HUES6 (cell line): ENCODE measurements around the gene ZNF83.
"Not testable (repeated sequence)": the region's sequence is repeated elsewhere in the genome, so short reads cannot be mapped to it uniquely, and the experiment has no call there.

ENCODE experiments used
- H3K27ac ChIP-seq: 2 replicates; pipeline ENCODE4 v1.7.0; 2013; ENCODE audit warnings: low read depth, mild to moderate bottlenecking, low read length, inconsistent platforms
- H3K27me3 ChIP-seq: 2 replicates; pipeline ENCODE4 v1.6.1; 2013; ENCODE audit warnings: low read length; ENCODE audit not compliant: control insufficient read depth, insufficient read depth
- H3K36me3 ChIP-seq: 2 replicates; pipeline ENCODE4 v1.6.1; 2013; ENCODE audit warnings: low read length; ENCODE audit not compliant: control insufficient read depth, insufficient read depth
- H3K4me1 ChIP-seq: 2 replicates; pipeline ENCODE4 v1.6.1; 2013; ENCODE audit warnings: low read length; ENCODE audit not compliant: control insufficient read depth, insufficient read depth
- H3K4me3 ChIP-seq: 2 replicates; pipeline ENCODE4 v1.5.1; 2013; ENCODE audit warnings: low read depth, low read length
- H3K9ac ChIP-seq: one replicate; pipeline ENCODE4 v1.6.1; 2013; ENCODE audit warnings: mild to moderate bottlenecking, low read length
- H3K9me3 ChIP-seq: 2 replicates; pipeline ENCODE4 v1.6.1; 2013; ENCODE audit warnings: low read depth, low read length; ENCODE audit not compliant: control insufficient read depth, insufficient read depth

ZNF83 gene

GRCh38 chr19:52569638-52569999, 68.5 kb downstream of the ZNF83 start:
- not testable (repeated sequence) for H3K27me3 ChIP-seq, H3K4me1 ChIP-seq, H3K9me3 ChIP-seq
- H3K36me3 ChIP-seq, result peaks cover 32% of the 10 kb centered on the region
- peak overlapping the region; percentile 69; the same call in 1 of the 2 replicates for H3K27ac ChIP-seq
- peak overlapping the region; percentile 96 for H3K4me3 ChIP-seq
- peak overlapping the region; percentile 82 for H3K9ac ChIP-seq

- H3K9ac ChIP-seq, result no peak overlapping the region
- H3K36me3 ChIP-seq, result peaks cover 26% of the 10 kb centered on the region
- no peak overlapping the region for H3K27ac ChIP-seq
- H3K27me3 ChIP-seq, result no peaks in the 10 kb centered on the region
- no peak overlapping the region for H3K4me3 ChIP-seq
- H3K4me1 ChIP-seq, result peaks cover 5% of the 10 kb centered on the region; the same call in 1 of the 2 replicates
- H3K9me3 ChIP-seq, result peaks cover 3% of the 10 kb centered on the region; the same call in 1 of the 2 replicates
These were observed 70.2 kb downstream of the ZNF83 start for GRCh38 chr19:52567921-52568320.

- no peak overlapping the region for H3K27ac ChIP-seq
- peaks cover 24% of the 10 kb centered on the region for H3K36me3 ChIP-seq
- H3K9ac ChIP-seq, result no peak overlapping the region
- no peak overlapping the region for H3K4me3 ChIP-seq
- no peaks in the 10 kb centered on the region for H3K27me3 ChIP-seq
- H3K4me1 ChIP-seq, result peaks cover 5% of the 10 kb centered on the region; the same call in 1 of the 2 replicates
- peaks cover 8% of the 10 kb centered on the region; the same call in 1 of the 2 replicates for H3K9me3 ChIP-seq
These were observed 71.6 kb downstream of the ZNF83 start for GRCh38 chr19:52566588-52566987.

- Histone ChIP-seq H3K27ac (no peak overlapping the region), H3K9me3 (peaks cover 8% of the 10 kb centered on the region; the same call in 1 of the 2 replicates), H3K27me3 (no peaks in the 10 kb centered on the region), H3K4me1 (peaks cover 5% of the 10 kb centered on the region; the same call in 1 of the 2 replicates), H3K9ac (no peak overlapping the region), H3K36me3 (peaks cover 22% of the 10 kb centered on the region), H3K4me3 (no peak overlapping the region)
These were observed 72.0 kb downstream of the ZNF83 start for GRCh38 chr19:52566121-52566520.
